CD14-positive monocyte (primary cell): ENCODE results near the gene CDK4. TPM values are rescaled to one million over a fixed set of nuclear protein-coding genes. Genes with fewer than 3 reads are reported as not detected.

Experiments
- DNase-seq, 3 donors: peaks; one replicate each; pipeline ENCODE4 v3.0.0-alpha.2; 2011 to 2022
- H2AFZ ChIP-seq: 2 replicates; pipeline ENCODE4 v1.6.0; 2012; ENCODE audit warnings: mild to moderate bottlenecking, low read depth, low read length, inconsistent platforms; ENCODE audit not compliant: insufficient read depth, poor library complexity, severe bottlenecking
- H3K27ac ChIP-seq, 2 donors: 1 replicate in 1 of 2; 2 replicates in 1 of 2; pipeline ENCODE4 v1.5.1; 2012 to 2013; ENCODE audit warnings: low read length in 2 of 2, control low read depth in 1 of 2, inconsistent platforms in 1 of 2, low read depth in 1 of 2, mild to moderate bottlenecking in 1 of 2
- H3K27me3 ChIP-seq, 2 donors: one replicate each; pipeline versions ENCODE4 v1.6.0 to v1.6.1; 2011 to 2013; ENCODE audit warnings: low read length in 2 of 2; ENCODE audit not compliant: control insufficient read depth in 2 of 2, insufficient read depth in 2 of 2
- H3K36me3 ChIP-seq, 2 donors: replicated peaks in 1 of 2; 1 replicate in 1 of 2; 2 replicates in 1 of 2; pipeline versions ENCODE4 v1.5.1 to v1.6.1; 2012 to 2013; ENCODE audit warnings: low read length in 2 of 2, control low read depth in 1 of 2, inconsistent platforms in 1 of 2, mild to moderate bottlenecking in 1 of 2; ENCODE audit not compliant: insufficient read depth in 2 of 2, control insufficient read depth in 1 of 2
- H3K4me1 ChIP-seq, 2 donors: 1 replicate in 1 of 2; 2 replicates in 1 of 2; pipeline versions ENCODE4 v1.5.1 to v1.6.1; 2012 to 2013; ENCODE audit warnings: low read length in 2 of 2, control low read depth in 1 of 2, inconsistent platforms in 1 of 2, mild to moderate bottlenecking in 1 of 2, moderate library complexity in 1 of 2; ENCODE audit not compliant: insufficient read depth in 2 of 2, control insufficient read depth in 1 of 2
- H3K4me2 ChIP-seq: replicated peaks from 2 replicates; pipeline ENCODE3; 2012; ENCODE audit warnings: low read length, moderate library complexity, mild to moderate bottlenecking; ENCODE audit not compliant: poor library complexity, severe bottlenecking; ENCODE audit errors: extremely low read depth
- H3K4me3 ChIP-seq, 3 experiments: fragments of 200-600 bp in 1 of 3; sonication (generic) in 1 of 3; replicated peaks in 1 of 3; 1 replicate in 2 of 3; 2 replicates in 1 of 3; pipeline ENCODE4 v1.5.1; 2011 to 2013; ENCODE audit warnings: low read length in 3 of 3, mild to moderate bottlenecking in 3 of 3, control low read depth in 2 of 3, low read depth in 2 of 3, inconsistent platforms in 1 of 3, moderate library complexity in 1 of 3
- H3K79me2 ChIP-seq: 2 replicates; pipeline ENCODE4 v1.6.0; 2012; ENCODE audit warnings: mild to moderate bottlenecking, control low read depth, inconsistent platforms, low read length, moderate library complexity; ENCODE audit not compliant: insufficient read depth
- H3K9ac ChIP-seq: 2 replicates; pipeline ENCODE4 v1.6.0; 2017; ENCODE audit warnings: low read length, mild to moderate bottlenecking; ENCODE audit not compliant: insufficient read depth, poor library complexity, severe bottlenecking
- H3K9me3 ChIP-seq, 2 donors: replicated peaks in 1 of 2; 1 replicate in 1 of 2; 2 replicates in 1 of 2; pipeline versions ENCODE4 v1.5.1 to v1.6.1; 2012 to 2013; ENCODE audit warnings: low read length in 2 of 2, control low read depth in 1 of 2; ENCODE audit not compliant: control insufficient read depth in 1 of 2, insufficient read depth in 1 of 2
- H4K20me1 ChIP-seq: 2 replicates; pipeline ENCODE4 v1.6.0; 2012; ENCODE audit warnings: mild to moderate bottlenecking, low read length, control low read depth, moderate library complexity; ENCODE audit not compliant: insufficient read depth
- H3K27ac Mint-ChIP-seq, 7 donors: one replicate each; pipeline ENCODE4 v1.8.0; 2020; ENCODE audit warnings: mild to moderate bottlenecking in 7 of 7, mixed read lengths in 7 of 7, moderate library complexity in 6 of 7, inconsistent platforms in 2 of 7
- H3K27me3 Mint-ChIP-seq, 3 donors: one replicate each; pipeline ENCODE4 v1.8.0; 2021 to 2022; ENCODE audit warnings: low read depth in 3 of 3, mild to moderate bottlenecking in 3 of 3, mixed read lengths in 3 of 3, moderate library complexity in 3 of 3, inconsistent platforms in 1 of 3
- H3K36me3 Mint-ChIP-seq, 2 donors: one replicate each; pipeline ENCODE4 v1.8.0; 2020; ENCODE audit warnings: mixed read lengths in 2 of 2, inconsistent platforms in 1 of 2, mild to moderate bottlenecking in 1 of 2
- H3K4me1 Mint-ChIP-seq: one replicate; pipeline ENCODE4 v1.8.0; 2020; ENCODE audit warnings: mild to moderate bottlenecking, mixed read lengths
- H3K4me3 Mint-ChIP-seq, 2 donors: one replicate each; pipeline ENCODE4 v1.8.0; 2020; ENCODE audit warnings: mild to moderate bottlenecking in 2 of 2, mixed read lengths in 2 of 2, moderate library complexity in 1 of 2
- H3K9me3 Mint-ChIP-seq, 7 donors: one replicate each; pipeline ENCODE4 v1.8.0; 2020 to 2022; ENCODE audit warnings: mixed read lengths in 7 of 7, mild to moderate bottlenecking in 6 of 7, moderate library complexity in 6 of 7, inconsistent platforms in 2 of 7
- WGBS: methylation state at CpG from one replicate; pipeline ENCODE4 v1.1.5; 2013; ENCODE audit warnings: missing lambda C conversion rate; ENCODE audit not compliant: insufficient coverage; 5-methylcytosine and 5-hydroxymethylcytosine counted together
- intact Hi-C, 2 donors: fragments of 100-400 bp; cut with micrococcal nuclease; formaldehyde crosslinking; loops; one replicate each; pipeline versions ENCODE4 v1.15.0 to v1.15.1; 2023
- polyA plus RNA-seq, 3 donors: library from polyadenylated mRNA; depleted of rRNA in 1 of 3; unstranded in 2 of 3; stranded (reverse) in 1 of 3; fragments of 300-500 nt in 2 of 3; fragments of >200 nt in 1 of 3; fragmentation: Illumina TruSeq in 2 of 3; gene quantifications; 1 replicate in 2 of 3; 2 replicates in 1 of 3; pipeline ENCODE4 v1.2.3, GENCODE V29; 2012 to 2021
- TF ChIP-seq, protein P1 (sequence below): fragments of 200-600 bp; IDR thresholded peaks from one replicate; pipeline ENCODE4 v1.8.0; 2022; ENCODE audit warnings: antibody characterized with exemption, mild to moderate bottlenecking

CDK4 gene
- polyA plus RNA-seq, 3 donors, result 26.2 to 38.4 (median 27.4) TPM

DNA sequence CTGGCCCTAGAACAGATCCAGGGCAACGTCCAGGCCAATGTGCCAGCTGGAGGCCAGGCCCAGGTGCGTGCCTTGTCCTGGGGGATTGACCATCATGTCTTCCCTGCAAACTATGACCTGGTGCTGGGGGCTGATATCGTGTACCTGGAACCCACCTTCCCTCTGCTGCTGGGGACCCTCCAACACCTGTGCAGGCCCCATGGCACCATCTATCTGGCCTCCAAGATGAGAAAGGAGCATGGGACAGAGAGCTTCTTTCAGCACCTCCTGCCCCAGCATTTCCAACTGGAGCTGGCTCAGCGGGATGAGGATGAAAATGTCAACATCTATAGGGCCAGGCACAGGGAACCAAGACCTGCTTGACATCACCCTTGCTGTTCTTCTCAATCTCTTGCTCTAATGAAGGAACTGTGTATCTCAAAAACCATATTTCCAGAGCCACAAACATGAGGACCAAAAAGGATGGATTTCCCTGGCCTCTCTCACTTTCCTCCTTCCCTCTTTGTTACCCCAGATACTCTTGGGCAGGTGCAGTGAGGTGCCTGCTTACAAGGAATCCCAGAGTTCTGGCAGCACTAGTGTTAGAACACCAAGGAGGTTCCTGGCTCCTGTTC, 28.3 kb upstream of the CDK4 start:
- intact Hi-C loops, result loop anchor here in 1 of 2 donors (5.0 kb wide), 1 partner anchor 67 kb away; the partner anchor contains the start of gene CTDSP2

DNA sequence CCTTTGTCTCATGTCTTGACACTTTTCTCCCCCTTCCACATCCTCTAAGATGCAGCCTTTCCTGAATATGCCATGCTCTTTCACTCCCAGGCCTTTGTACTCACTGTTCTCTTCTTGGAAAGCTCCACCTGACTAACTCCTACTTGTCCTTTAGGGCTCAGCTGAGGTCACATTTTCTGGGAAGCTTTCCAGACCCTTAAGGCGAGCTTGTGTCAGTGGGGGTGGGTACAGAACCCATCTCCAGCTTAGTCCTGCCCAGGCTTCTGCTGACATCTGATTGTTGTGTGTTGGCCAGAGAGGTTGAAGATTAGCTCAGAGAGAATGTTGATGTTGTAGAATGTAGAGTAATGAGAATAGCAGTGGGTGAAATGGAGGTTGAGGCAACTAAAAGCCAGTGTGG, 27.6 kb upstream of the CDK4 start:
- H3K9ac ChIP-seq, result no peak overlapping the region
- DNase-seq, result no peak
- H3K27me3 ChIP-seq, result no peaks in the 10 kb centered on the region
- peaks cover 52 to 53% of the 10 kb centered on the region in 2 donors for H3K4me1 ChIP-seq
- peak overlapping the region in 1 of 2 donors; percentile 81 for H3K27ac ChIP-seq
- H3K36me3 Mint-ChIP-seq, result peaks cover 5 to 9% of the 10 kb centered on the region in 2 donors
- H4K20me1 ChIP-seq, result no peaks in the 10 kb centered on the region
- H3K9me3 Mint-ChIP-seq, result peaks cover 0 to 7% (median 0%) of the 10 kb centered on the region in 7 donors
- no peak overlapping the region for H3K4me3 ChIP-seq
- TF ChIP-seq, protein P1, sequence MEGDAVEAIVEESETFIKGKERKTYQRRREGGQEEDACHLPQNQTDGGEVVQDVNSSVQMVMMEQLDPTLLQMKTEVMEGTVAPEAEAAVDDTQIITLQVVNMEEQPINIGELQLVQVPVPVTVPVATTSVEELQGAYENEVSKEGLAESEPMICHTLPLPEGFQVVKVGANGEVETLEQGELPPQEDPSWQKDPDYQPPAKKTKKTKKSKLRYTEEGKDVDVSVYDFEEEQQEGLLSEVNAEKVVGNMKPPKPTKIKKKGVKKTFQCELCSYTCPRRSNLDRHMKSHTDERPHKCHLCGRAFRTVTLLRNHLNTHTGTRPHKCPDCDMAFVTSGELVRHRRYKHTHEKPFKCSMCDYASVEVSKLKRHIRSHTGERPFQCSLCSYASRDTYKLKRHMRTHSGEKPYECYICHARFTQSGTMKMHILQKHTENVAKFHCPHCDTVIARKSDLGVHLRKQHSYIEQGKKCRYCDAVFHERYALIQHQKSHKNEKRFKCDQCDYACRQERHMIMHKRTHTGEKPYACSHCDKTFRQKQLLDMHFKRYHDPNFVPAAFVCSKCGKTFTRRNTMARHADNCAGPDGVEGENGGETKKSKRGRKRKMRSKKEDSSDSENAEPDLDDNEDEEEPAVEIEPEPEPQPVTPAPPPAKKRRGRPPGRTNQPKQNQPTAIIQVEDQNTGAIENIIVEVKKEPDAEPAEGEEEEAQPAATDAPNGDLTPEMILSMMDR, result no peak
- peaks cover 17% of the 10 kb centered on the region for H3K79me2 ChIP-seq
- H3K4me3 Mint-ChIP-seq, result no peak overlapping the region
- no peaks in the 10 kb centered on the region for H3K36me3 ChIP-seq
- intact Hi-C loops, result loop anchor here in 1 of 2 donors (5.0 kb wide), 1 partner anchor 68 kb away; the partner anchor contains the start of gene CTDSP2
- H3K4me1 Mint-ChIP-seq, result peaks cover 54% of the 10 kb centered on the region
- H2AFZ ChIP-seq, result no peak overlapping the region
- H3K27me3 Mint-ChIP-seq, result peaks cover 0 to 4% (median 0%) of the 10 kb centered on the region in 3 donors
- H3K9me3 ChIP-seq, result no peaks in the 10 kb centered on the region
- WGBS, result 83% methylated on average over 1 of the region's 1 CpG
- peak overlapping the region in 1 of 7 donors; percentile 36 for H3K27ac Mint-ChIP-seq
- no peak overlapping the region for H3K4me2 ChIP-seq

More for the DNA sequence above, 28.3 kb upstream of the CDK4 start:
- Histone ChIP-seq H3K4me2 (no peak overlapping the region), H4K20me1 (no peaks in the 10 kb centered on the region), H3K9ac (no peak overlapping the region), H3K4me3 (no peak overlapping the region), H3K36me3 (peaks cover 3 to 4% of the 10 kb centered on the region in 2 donors), H3K9me3 (no peaks in the 10 kb centered on the region), H3K27ac (peak overlapping the region; percentile 36 to 81), H2AFZ (no peak overlapping the region), H3K27me3 (no peaks in the 10 kb centered on the region), H3K4me1 (peaks cover 47% of the 10 kb centered on the region in 2 donors), H3K79me2 (peaks cover 17% of the 10 kb centered on the region)
- Mint-ChIP-seq H3K36me3 (peaks cover 7 to 8% of the 10 kb centered on the region in 2 donors), H3K9me3 (peaks cover 0 to 4% (median 0%) of the 10 kb centered on the region in 7 donors), H3K27ac (peak overlapping the region in 5 of 7 donors; percentile 57 to 91 (median 74)), H3K4me1 (peaks cover 51% of the 10 kb centered on the region), H3K27me3 (peaks cover 0 to 4% (median 0%) of the 10 kb centered on the region in 3 donors), H3K4me3 (no peak overlapping the region)
- TF ChIP-seq, protein P1, result no peak
- WGBS, result 100% methylated on average over 3 of the region's 4 CpGs
- no peak for DNase-seq
